ENCODE data around the gene TJAP1. TPM values are rescaled to one million over a fixed set of nuclear protein-coding genes. Genes with fewer than 3 reads are reported as not detected.
"Not testable (repeated sequence)": the region's sequence is repeated elsewhere in the genome, so short reads cannot be mapped to it uniquely, and the experiment has no call there.

The TJAP1 gene
- polyA plus RNA-seq, 3 donors: 28.9 to 29.6 (median 29.0) TPM

GRCh38 chr6:43476746-43477145 is 624 bp upstream of the TJAP1 start:
- DNase-seq (ENCODE audit: low read depth in 3 of 3, low spot score in 2 of 3): no peak

GRCh38 chr6:43478008-43478372 is 620 bp downstream of the TJAP1 start:
- no peak for DNase-seq (ENCODE audit: low read depth in 3 of 3, low spot score in 2 of 3)

- DNase-seq (ENCODE audit: low read depth in 3 of 3, low spot score in 2 of 3): no peak
Measured at GRCh38 chr6:43481075-43481474, 3.7 kb downstream of the TJAP1 start.

- DNase-seq (ENCODE audit: low read depth in 3 of 3, low spot score in 2 of 3): no peak
Measured at GRCh38 chr6:43481591-43482236, 4.3 kb downstream of the TJAP1 start.

GRCh38 chr6:43488667-43489276 is 11.4 kb downstream of the TJAP1 start:
- DNase-seq (ENCODE audit: low read depth in 3 of 3, low spot score in 2 of 3): no peak

- DNase-seq (ENCODE audit: low read depth in 3 of 3, low spot score in 2 of 3): no peak
Measured at GRCh38 chr6:43489277-43490072, 12.1 kb downstream of the TJAP1 start.

GRCh38 chr6:43490523-43490939 is 13.2 kb downstream of the TJAP1 start:
- DNase-seq (ENCODE audit: low read depth in 3 of 3, low spot score in 2 of 3): no peak

GRCh38 chr6:43491750-43492661 is 14.6 kb downstream of the TJAP1 start:
- DNase-seq (ENCODE audit: low read depth in 3 of 3, low spot score in 2 of 3): no peak

GRCh38 chr6:43492673-43493072 is 15.3 kb downstream of the TJAP1 start:
- no peak for DNase-seq (ENCODE audit: low read depth in 3 of 3, low spot score in 2 of 3)

GRCh38 chr6:43493230-43493629 is 15.9 kb downstream of the TJAP1 start:
- no peak for DNase-seq (ENCODE audit: low read depth in 3 of 3, low spot score in 2 of 3)

- DNase-seq (ENCODE audit: low read depth in 3 of 3, low spot score in 2 of 3): no peak
Measured at GRCh38 chr6:43493833-43494232, 16.5 kb downstream of the TJAP1 start.

GRCh38 chr6:43494321-43494720 is 17.0 kb downstream of the TJAP1 start:
- no peak for DNase-seq (ENCODE audit: low read depth in 3 of 3, low spot score in 2 of 3)

GRCh38 chr6:43494766-43495165 is 17.4 kb downstream of the TJAP1 start:
- no peak for DNase-seq (ENCODE audit: low read depth in 3 of 3, low spot score in 2 of 3)

- no peak for DNase-seq (ENCODE audit: low read depth in 3 of 3, low spot score in 2 of 3)
Measured at GRCh38 chr6:43495409-43495941, 18.1 kb downstream of the TJAP1 start.

GRCh38 chr6:43496370-43497128 is 19.2 kb downstream of the TJAP1 start:
- DNase-seq (ENCODE audit: low read depth in 3 of 3, low spot score in 2 of 3): no peak

- DNase-seq (ENCODE audit: low read depth in 3 of 3, low spot score in 2 of 3): no peak
Measured at GRCh38 chr6:43497129-43497396, 19.7 kb downstream of the TJAP1 start.

GRCh38 chr6:43497689-43498088 is 20.3 kb downstream of the TJAP1 start:
- no peak for DNase-seq (ENCODE audit: low read depth in 3 of 3, low spot score in 2 of 3)

GRCh38 chr6:43498291-43498690 is 20.9 kb downstream of the TJAP1 start:
- DNase-seq (ENCODE audit: low read depth in 3 of 3, low spot score in 2 of 3): not testable (repeated sequence)

GRCh38 chr6:43499028-43499815 is 21.9 kb downstream of the TJAP1 start:
- DNase-seq (ENCODE audit: low read depth in 3 of 3, low spot score in 2 of 3): no peak

Data from right renal cortex interstitium (tissue), 3 donors.